ENCODE results near the gene LMO2.
"Not testable (repeated sequence)": the region's sequence is repeated elsewhere in the genome, so short reads cannot be mapped to it uniquely, and the experiment has no call there.

LMO2 gene

GRCh38 chr11:33861386-33861785 is 30.5 kb downstream of the LMO2 start:
- DNase-seq (ENCODE audit: low spot score): no peak

DNA sequence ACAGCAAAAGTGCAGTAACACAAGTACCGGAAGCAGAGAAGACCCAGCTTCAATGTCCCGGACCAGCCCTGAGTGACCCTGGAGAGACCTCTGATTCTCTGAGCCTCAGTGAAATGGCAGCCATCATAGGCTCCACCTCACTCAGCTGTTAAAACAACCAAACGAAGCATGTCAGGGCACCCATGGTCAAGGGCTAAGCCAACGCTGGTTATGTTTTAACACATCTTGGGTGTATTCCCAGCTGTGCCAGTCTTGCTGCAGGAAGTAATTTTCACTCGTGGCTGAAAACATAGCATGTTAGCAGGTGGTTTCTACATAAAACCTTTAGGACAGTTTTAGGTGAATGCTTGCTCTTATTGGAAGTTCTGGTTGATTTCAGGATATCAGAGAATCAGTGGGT is 30.9 kb downstream of the LMO2 start:
- no peak for DNase-seq (ENCODE audit: low spot score)

GRCh38 chr11:33859306-33859705 is 32.6 kb downstream of the LMO2 start:
- DNase-seq (ENCODE audit: low spot score): no peak

DNA sequence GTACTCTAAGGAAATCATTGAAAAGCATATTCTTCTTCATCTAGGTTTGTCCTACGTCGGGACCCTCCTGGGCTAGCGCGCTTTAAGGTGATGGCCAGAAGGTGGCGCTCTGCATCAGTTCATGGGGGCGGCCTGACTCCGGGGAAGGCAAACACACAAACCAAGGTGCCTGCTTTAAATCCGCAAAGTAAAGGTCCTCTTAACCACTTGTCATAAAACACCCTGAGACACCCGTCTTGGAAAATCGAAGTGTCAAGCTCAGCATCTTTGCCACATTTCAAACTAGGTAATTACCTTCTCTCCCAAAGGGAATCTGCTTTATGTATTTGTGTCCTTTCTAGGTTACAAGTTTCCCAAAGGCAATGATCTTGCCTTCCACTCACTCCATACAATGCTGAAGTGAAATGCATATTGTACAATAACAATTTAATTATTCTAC is 33.9 kb downstream of the LMO2 start:
- peak; percentile 72 for DNase-seq (ENCODE audit: low spot score)

DNA sequence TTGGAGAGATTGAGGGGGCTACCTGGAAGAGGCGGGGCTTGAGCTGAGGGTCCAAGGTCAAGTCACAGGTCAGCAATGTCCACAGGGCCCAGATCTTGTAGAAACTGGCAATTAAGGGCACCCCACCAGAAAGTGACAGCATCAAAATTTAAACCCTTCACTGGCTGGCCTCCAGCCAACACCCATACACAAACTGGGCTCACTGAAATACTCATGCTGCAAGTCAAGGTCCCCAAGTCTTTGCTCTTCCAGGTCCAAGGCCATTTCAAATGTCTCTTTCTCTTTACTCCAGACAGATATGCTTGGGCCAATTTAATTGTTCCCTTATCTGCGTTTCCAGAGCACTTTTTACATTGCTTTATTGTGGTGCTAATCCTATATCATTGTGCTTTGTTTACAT is 36.4 kb downstream of the LMO2 start:
- DNase-seq (ENCODE audit: low spot score): no peak

DNA sequence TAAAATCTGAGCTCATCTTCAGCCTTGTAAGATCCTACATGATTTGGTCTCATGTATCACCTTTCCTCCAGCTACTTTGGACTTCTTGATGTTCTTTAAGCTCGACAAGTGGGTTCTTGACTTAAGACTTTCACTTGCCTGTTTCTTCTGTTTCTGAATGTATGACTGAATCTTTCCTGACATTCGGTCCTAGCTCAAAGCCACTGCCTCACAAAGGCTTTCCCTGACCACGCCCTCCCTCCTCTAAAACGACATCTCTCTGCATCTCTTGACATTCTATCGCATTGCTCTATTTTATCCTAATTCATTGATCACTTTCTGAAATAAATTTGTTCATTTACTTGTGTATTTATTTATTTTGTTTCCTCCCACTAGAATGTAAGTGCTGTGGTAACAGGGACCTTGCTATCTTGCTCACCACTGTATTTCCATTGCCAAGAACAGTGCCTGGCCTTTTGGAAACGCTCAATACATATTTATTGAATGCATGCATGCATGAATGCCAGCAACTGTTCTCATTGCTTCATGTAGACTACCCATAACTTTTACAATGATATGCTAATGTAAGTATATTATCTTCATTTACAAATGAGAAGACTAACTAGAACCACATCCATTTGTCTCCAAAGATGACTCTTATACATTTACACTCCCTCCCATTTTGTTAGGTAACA is 43.0 kb downstream of the LMO2 start:
- DNase-seq (ENCODE audit: low spot score): no peak

- DNase-seq (ENCODE audit: low spot score): no peak
These were observed 44.6 kb downstream of the LMO2 start for GRCh38 chr11:33847251-33847650.

GRCh38 chr11:33844236-33844635 is 47.6 kb downstream of the LMO2 start:
- no peak for DNase-seq (ENCODE audit: low spot score)

DNA sequence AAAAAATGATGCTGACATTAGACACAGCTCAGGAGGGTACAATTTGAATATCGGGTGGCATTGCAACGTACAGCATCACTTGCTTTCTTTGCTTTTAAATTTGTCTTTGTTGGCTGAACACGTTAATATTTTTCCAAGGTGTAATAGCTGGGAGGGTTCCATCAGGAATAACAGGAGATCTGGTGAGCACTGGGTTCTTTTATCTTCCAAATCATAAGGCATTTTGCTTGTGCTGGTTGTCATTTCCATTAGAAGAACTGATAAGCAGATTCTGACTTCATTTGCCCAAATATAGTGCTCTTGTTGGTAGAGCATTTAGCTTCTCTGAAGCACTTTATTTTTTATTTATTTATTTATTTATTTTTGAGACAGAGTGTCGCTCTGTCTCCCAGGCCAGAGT is 48.9 kb downstream of the LMO2 start:
- DNase-seq (ENCODE audit: low spot score): no peak

- DNase-seq (ENCODE audit: low spot score): no peak
These were observed 49.5 kb downstream of the LMO2 start for GRCh38 chr11:33842236-33842915.

DNA sequence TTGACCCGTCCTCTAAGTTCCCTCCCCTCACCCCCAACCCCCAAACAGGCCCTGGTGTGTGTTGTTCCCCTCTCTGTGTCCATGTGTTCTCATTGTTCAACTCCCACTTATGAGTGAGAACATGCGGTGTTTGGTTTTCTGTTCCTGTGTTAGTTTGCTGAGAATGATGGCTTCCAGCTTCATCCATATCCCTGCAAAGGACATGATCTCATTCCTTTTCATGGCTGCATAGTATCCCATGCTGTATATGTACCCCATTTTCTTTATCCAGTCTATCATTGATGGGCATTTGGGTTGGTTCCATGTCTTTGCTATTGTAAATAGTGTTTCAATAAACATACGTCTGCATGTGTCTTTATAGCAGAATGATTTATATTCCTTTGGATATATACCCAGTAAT is 53.6 kb downstream of the LMO2 start:
- not testable (repeated sequence) for DNase-seq (ENCODE audit: low spot score)

DNA sequence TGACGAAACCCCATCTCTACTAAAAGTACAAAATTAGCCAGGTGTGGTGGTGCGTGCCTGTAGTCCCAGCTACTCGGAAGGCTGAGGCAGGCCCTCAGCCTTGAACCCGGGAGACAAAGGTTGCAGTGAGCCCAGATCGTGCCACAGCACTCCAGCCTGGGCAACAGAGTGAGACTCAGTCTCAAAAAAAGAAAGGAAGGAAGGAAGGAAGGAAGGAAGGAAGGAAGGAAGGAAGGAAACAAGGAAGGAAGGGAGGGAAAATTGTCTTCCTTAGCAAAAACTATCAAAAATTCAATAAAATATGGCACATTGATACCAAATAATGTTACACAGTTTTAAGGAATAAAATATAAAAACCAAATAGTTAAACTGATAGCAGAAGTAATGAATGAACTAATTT is 54.5 kb downstream of the LMO2 start:
- DNase-seq (ENCODE audit: low spot score): not testable (repeated sequence)

GRCh38 chr11:33835143-33835878 is 56.6 kb downstream of the LMO2 start:
- DNase-seq (ENCODE audit: low spot score): peak; percentile 86

DNA sequence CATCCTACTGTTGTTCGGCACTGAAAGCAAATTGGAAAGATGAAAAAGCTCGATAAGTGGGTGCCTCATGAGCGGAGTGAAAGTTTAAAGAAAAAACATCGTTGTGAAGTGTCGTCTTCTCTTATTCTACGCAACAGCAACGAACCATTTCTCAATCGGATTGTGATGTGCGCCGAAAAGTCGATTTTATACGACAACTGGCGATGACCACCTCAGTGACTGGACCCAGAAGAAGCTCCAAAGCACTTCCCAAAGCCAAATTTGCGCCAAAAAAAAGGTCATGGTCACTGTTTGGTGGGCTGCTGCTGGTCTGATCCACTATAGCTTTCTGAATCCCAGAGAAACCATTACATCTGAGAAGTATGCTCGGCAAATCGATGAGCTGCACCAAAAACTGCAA is 59.2 kb downstream of the LMO2 start:
- no peak for DNase-seq (ENCODE audit: low spot score)

- no peak for DNase-seq (ENCODE audit: low spot score)
These were observed 60.8 kb downstream of the LMO2 start for GRCh38 chr11:33830903-33831648.

GRCh38 chr11:33829430-33830141 is 62.3 kb downstream of the LMO2 start:
- peak; percentile 83 for DNase-seq (ENCODE audit: low spot score)

GRCh38 chr11:33828604-33829429 is 63.1 kb downstream of the LMO2 start:
- no peak for DNase-seq (ENCODE audit: low spot score)

- DNase-seq (ENCODE audit: low spot score): no peak
These were observed 64.7 kb downstream of the LMO2 start for GRCh38 chr11:33827206-33827605.

DNA sequence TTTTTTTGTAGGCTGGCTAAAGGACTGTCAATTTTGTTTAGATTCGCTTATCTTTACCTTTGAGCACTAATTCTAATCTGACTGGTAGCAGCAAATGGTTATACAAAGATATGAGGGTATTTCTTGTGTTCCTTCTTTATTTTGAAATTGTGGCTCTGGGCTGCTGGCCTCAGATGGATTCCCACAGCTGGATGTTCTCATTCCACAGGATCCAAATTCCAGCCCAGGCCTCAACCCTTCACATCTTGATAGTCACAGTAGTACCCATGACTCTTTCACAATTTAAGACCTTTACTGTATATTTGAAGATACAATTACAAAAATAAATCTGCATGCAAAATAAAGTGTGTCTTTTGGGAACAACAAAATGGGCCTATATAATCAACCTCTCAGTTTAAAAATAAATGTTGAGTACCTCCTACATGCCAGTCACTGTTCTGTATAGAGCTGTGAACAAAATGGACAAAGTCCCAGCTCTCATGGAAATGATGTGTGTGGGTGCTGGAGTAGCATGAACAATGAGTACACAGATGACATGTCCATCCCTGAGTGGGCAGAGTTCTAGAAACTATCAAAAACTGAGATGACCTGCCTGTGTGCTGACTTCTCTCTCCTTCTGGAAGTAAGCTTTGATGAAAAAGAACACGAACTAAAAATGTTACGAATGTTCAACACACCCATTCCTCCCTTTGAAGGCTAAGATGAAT is 65.9 kb downstream of the LMO2 start:
- DNase-seq (ENCODE audit: low spot score): no peak

DNA sequence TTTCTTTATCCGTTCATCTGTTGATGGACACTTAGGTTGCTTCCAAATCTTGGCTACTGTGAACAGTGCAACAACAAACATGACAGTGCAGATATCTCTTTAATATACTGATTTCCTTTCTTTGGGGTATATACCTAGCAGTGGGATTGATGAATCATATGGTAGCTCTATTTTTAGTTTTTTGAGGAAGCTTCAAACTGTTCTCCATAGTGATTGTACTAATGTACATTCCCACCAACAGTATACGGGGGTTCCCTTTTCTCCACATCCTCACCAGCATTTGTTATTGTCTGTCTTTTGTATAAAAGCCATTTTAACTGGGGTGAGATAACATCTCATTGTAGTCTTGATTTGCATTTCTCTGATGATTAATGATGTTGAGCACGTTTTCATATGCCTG is 68.9 kb downstream of the LMO2 start:
- not testable (repeated sequence) for DNase-seq (ENCODE audit: low spot score)

All from AG08395 (cell line).